CD4-positive, alpha-beta T cell (primary cell): ENCODE measurements around the gene SPESP1. TPM values are rescaled to one million over a fixed set of nuclear protein-coding genes. Genes with fewer than 3 reads are reported as not detected.

Experiments
- ATAC-seq: fragments of 200-7000 bp; cut with Tn5 transposase; one replicate; pipeline ENCODE4 v1.10.0; 2022; ENCODE audit warnings: mild to moderate bottlenecking; ENCODE audit not compliant: poor library complexity
- CTCF ChIA-PET: fragments of 350-600 bp; sonication (Branson Sonifier 250); formaldehyde crosslinking; loops from one replicate; lab custom pipeline; 2021; ENCODE audit warnings: antibody characterized with exemption, inconsistent platforms; lab: Charles Lee
- POLR2A ChIA-PET: fragments of 350-600 bp; sonication (Branson Sonifier 250); formaldehyde crosslinking; loops from one replicate; lab custom pipeline; 2021; ENCODE audit warnings: antibody characterized with exemption, inconsistent platforms; lab: Charles Lee
- DNase-seq, 14 experiments: peaks; one replicate each; pipeline ENCODE4 v3.0.0-alpha.2; 2013 to 2020; ENCODE audit warnings: mixed read lengths in 2 of 14
- H3K27ac ChIP-seq, 2 donors: one replicate each; pipeline versions ENCODE4 v1.5.1 to v1.7.0; 2013; ENCODE audit warnings: low read length in 2 of 2, low read depth in 1 of 2, mild to moderate bottlenecking in 1 of 2
- H3K27me3 ChIP-seq, 2 experiments: 1 replicate in 1 of 2; 2 replicates in 1 of 2; pipeline versions ENCODE4 v1.6.1 to v1.7.0; 2013; ENCODE audit warnings: low read length in 2 of 2, control low read depth in 1 of 2, mild to moderate bottlenecking in 1 of 2, moderate library complexity in 1 of 2; ENCODE audit not compliant: insufficient read depth in 2 of 2, control insufficient read depth in 1 of 2
- H3K36me3 ChIP-seq: one replicate; pipeline ENCODE4 v1.6.1; 2013; ENCODE audit warnings: low read length, control low read depth; ENCODE audit not compliant: insufficient read depth
- H3K4me1 ChIP-seq: one replicate; pipeline ENCODE4 v1.6.1; 2013; ENCODE audit warnings: low read length, control low read depth; ENCODE audit not compliant: insufficient read depth
- H3K4me3 ChIP-seq: one replicate; pipeline ENCODE4 v1.5.1; 2013; ENCODE audit warnings: mild to moderate bottlenecking, low read length, moderate library complexity
- H3K9me3 ChIP-seq, 2 experiments: 1 replicate in 1 of 2; 2 replicates in 1 of 2; pipeline versions ENCODE4 v1.6.1 to v1.7.0; 2013; ENCODE audit warnings: low read length in 2 of 2, mild to moderate bottlenecking in 2 of 2, control low read depth in 1 of 2, moderate library complexity in 1 of 2; ENCODE audit not compliant: control insufficient read depth in 1 of 2, insufficient read depth in 1 of 2
- H3K27ac Mint-ChIP-seq: one replicate; pipeline ENCODE4 v1.8.0; 2020; ENCODE audit warnings: mixed read lengths
- H3K27me3 Mint-ChIP-seq: one replicate; pipeline ENCODE4 v1.8.0; 2021; ENCODE audit warnings: mixed read lengths
- H3K36me3 Mint-ChIP-seq: one replicate; pipeline ENCODE4 v1.8.0; 2021; ENCODE audit warnings: low read depth, mixed read lengths
- H3K4me1 Mint-ChIP-seq: one replicate; pipeline ENCODE4 v1.8.0; 2021; ENCODE audit warnings: low read depth, mixed read lengths
- H3K4me3 Mint-ChIP-seq: one replicate; pipeline ENCODE4 v1.8.0; 2020; ENCODE audit warnings: mild to moderate bottlenecking, mixed read lengths
- H3K9me3 Mint-ChIP-seq: one replicate; pipeline ENCODE4 v1.8.0; 2020; ENCODE audit warnings: mixed read lengths
- CTCF ChIP-seq: fragments of 200-600 bp; IDR thresholded peaks from one replicate; pipeline ENCODE4 v1.8.0; 2022; ENCODE audit warnings: antibody characterized with exemption, mild to moderate bottlenecking
- intact Hi-C, 2 experiments: fragments of 100-400 bp; cut with DNase I in 1 of 2; cut with micrococcal nuclease in 1 of 2; formaldehyde crosslinking; loops; one replicate each; pipeline versions ENCODE4 v1.15.1 to v1.9.0; 2023 to 2025; cut with DNase I, micrococcal nuclease
- total RNA-seq, 174 experiments: library from RNA in 2 of 174; stranded (reverse) in 2 of 174; gene quantifications; one replicate each; pipeline ENCODE4 v1.2.3 and lab custom pipeline; 2021 to 2026

Gene SPESP1
- total RNA-seq, 2 experiments from 2014 or later = not detected

GRCh38 chr15:68981941-68982340 lies 51.6 kb downstream of the SPESP1 start:
- no peaks in the 10 kb centered on the region for H3K9me3 Mint-ChIP-seq
- no peaks in the 10 kb centered on the region for H3K36me3 Mint-ChIP-seq
- H3K4me3 ChIP-seq = no peak overlapping the region

GRCh38 chr15:68982976-68983563 lies 52.7 kb downstream of the SPESP1 start:
- no peak overlapping the region for H3K4me3 Mint-ChIP-seq

More at GRCh38 chr15:68981941-68982340, 51.6 kb downstream of the SPESP1 start:
- ATAC-seq (no peak), DNase-seq (no peak)
- Histone ChIP-seq H3K9me3 (peaks cover 0 to 3% of the 10 kb centered on the region in 2 experiments), H3K36me3 (no peaks in the 10 kb centered on the region), H3K27ac (no peak overlapping the region), H3K27me3 (peaks cover 0 to 10% of the 10 kb centered on the region in 2 experiments), H3K4me1 (no peaks in the 10 kb centered on the region)
- TF ChIP-seq CTCF = no peak
- ChIA-PET CTCF (no interaction called here), POLR2A (no interaction called here)
- intact Hi-C loops = no loop called here
- Mint-ChIP-seq H3K27me3 (peaks cover 28% of the 10 kb centered on the region), H3K4me3 (no peak overlapping the region), H3K27ac (no peak overlapping the region), H3K4me1 (no peaks in the 10 kb centered on the region)

GRCh38 chr15:68983961-68984481 lies 53.7 kb downstream of the SPESP1 start:
- H3K36me3 ChIP-seq = no peaks in the 10 kb centered on the region
- POLR2A ChIA-PET = no interaction called here
- no peaks in the 10 kb centered on the region for H3K9me3 ChIP-seq
- intact Hi-C loops = no loop called here
- no peaks in the 10 kb centered on the region for H3K4me1 Mint-ChIP-seq
- DNase-seq = no peak
- CTCF ChIA-PET = no interaction called here
- TF ChIP-seq CTCF = no peak
- H3K4me1 ChIP-seq = no peaks in the 10 kb centered on the region
- H3K27ac Mint-ChIP-seq = no peak overlapping the region
- H3K4me3 ChIP-seq = no peak overlapping the region
- no peaks in the 10 kb centered on the region for H3K36me3 Mint-ChIP-seq
- H3K27me3 Mint-ChIP-seq = peaks cover 33% of the 10 kb centered on the region
- no peak overlapping the region for H3K4me3 Mint-ChIP-seq
- peaks cover 0 to 10% of the 10 kb centered on the region in 2 experiments for H3K27me3 ChIP-seq
- no peak overlapping the region for H3K27ac ChIP-seq
- ATAC-seq = no peak
- H3K9me3 Mint-ChIP-seq = no peaks in the 10 kb centered on the region

More at GRCh38 chr15:68982976-68983563, 52.7 kb downstream of the SPESP1 start:
- no peak for TF ChIP-seq CTCF
- DNase-seq (no peak), ATAC-seq (no peak)
- H3K4me3 ChIP-seq = no peak overlapping the region
- no peak overlapping the region for H3K27ac ChIP-seq
- H3K36me3 ChIP-seq = no peaks in the 10 kb centered on the region
- Mint-ChIP-seq H3K9me3 (no peaks in the 10 kb centered on the region), H3K27ac (no peak overlapping the region), H3K4me1 (no peaks in the 10 kb centered on the region), H3K36me3 (no peaks in the 10 kb centered on the region), H3K27me3 (peaks cover 32% of the 10 kb centered on the region)
- intact Hi-C loops = no loop called here
- H3K9me3 ChIP-seq = no peaks in the 10 kb centered on the region
- H3K4me1 ChIP-seq = no peaks in the 10 kb centered on the region
- ChIA-PET POLR2A (no interaction called here), CTCF (no interaction called here)
- peaks cover 0 to 10% of the 10 kb centered on the region in 2 experiments for H3K27me3 ChIP-seq
